ENCODE measurements around the gene KBTBD12.

The KBTBD12 gene

DNA sequence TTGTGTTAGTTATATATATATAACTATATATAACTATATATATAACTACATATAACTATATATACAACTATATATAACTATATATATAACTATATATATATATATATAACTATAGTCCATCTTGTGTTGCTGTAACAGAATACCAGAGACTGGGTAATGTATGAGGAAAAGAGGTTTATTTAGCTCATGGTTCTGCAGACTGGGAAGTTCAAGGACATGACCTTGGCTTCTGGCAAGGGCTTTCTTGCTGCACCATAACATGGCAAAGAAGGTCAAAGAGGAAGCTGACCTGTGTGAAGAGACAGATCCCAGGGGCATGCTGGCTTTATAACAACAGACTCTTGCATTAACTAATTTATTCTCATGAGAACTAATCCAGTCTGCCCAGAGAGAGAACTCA is 27.6 kb downstream of the KBTBD12 start:
- intact Hi-C loops (cut with DNase I) = no loop called here
- DNase-seq = no peak

DNA sequence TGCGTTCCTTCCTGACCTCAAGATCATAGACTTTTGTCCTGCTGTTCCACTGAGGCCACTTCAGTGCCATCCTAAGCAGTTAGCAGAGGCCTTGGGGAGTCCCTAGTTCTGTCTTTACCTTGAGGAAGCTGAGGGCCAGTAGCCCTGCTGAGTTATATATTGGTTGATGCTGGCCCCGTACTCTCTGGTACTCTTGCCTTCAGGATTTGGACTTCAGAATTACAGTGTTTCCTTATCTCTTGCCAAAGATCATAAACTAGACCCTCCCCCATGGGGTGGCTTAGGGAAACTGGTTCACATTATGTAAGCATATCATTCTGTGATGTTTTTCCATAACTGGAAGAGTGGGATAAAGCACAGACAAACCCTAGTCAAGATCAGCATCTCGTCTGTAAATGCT is 33.2 kb downstream of the KBTBD12 start:
- intact Hi-C loops (cut with DNase I) = no loop called here
- DNase-seq = no peak

GRCh38 chr3:127949446-127950055 is 34.5 kb downstream of the KBTBD12 start:
- intact Hi-C loops (cut with DNase I) = no loop called here
- no peak for DNase-seq

DNA sequence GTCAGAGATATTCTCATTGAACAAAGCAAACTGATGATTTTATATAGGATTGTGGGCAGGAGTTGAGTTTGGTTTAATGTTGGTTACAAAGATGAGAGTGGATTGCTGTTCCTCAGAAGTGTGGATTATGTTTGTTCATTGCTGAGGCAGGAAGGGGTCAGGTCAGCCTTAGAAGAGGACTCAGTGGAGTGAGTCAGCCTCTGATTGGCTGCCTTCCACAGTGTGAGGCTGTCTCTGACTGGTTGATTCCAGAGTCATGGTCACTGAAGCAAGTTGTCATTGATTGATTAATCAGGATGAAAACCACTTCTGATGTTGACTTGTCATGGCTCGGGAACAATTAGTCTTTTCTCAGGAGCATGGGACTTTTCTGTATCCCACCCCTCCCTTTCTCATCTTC is 36.2 kb downstream of the KBTBD12 start:
- intact Hi-C loops (cut with DNase I) = no loop called here
- DNase-seq = peak in 1 of 42 donors; percentile 60

- DNase-seq = no peak
- intact Hi-C loops (cut with DNase I) = no loop called here
These were observed 38.3 kb downstream of the KBTBD12 start for GRCh38 chr3:127953091-127954035.

- intact Hi-C loops (cut with DNase I) = no loop called here
- DNase-seq = peak in 29 of 42 donors; percentile 2 to 54 (median 27)
These were observed 39.6 kb downstream of the KBTBD12 start for GRCh38 chr3:127954640-127955039.

GRCh38 chr3:127955728-127956127 is 40.7 kb downstream of the KBTBD12 start:
- intact Hi-C loops (cut with DNase I) = no loop called here

DNA sequence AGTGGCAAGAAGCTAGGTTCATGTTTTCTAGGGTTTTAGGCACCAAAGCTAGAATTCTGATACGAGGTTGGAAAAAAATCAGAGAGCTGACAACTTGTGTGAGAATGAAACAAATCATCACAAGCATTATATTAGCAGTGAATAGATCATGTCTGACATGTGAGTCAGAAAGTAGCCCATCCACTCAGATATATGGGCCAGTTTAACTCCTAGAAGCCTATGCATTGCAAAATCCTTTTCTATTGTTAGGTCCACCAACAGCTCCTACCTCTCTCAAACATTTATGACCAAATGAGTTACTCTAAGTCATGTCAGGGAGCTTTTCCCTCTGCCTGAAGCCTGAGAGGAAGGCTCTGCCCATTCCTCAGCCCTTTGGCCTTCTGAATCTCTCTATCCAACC is 44.0 kb downstream of the KBTBD12 start:
- DNase-seq = no peak
- intact Hi-C loops (cut with DNase I) = no loop called here

More at GRCh38 chr3:127955728-127956127, 40.7 kb downstream of the KBTBD12 start:
- no peak for DNase-seq

DNA sequence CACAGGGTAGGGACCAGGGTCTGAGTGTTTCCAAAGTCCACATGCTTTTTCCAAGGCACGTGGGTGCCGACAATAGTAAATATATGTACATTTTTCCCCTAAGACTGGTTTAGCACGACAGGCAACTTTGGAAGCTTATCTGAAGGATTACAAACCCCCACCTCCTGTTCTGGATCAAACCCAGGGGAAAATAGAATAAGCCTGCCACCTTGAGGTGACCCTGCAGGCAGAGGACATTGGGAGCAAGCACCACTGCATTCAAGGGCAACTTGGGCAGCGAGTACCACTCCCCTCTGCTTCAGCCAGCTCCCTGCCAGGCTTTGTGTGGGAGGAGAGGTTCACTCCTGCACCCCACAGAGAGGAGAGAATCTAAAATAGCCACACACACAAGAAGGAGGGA is 44.8 kb downstream of the KBTBD12 start:
- intact Hi-C loops (cut with DNase I) = loop anchor here (5.0 kb wide), 1 partner anchor 308 kb away; no protein-coding TSS in a partner anchor
- DNase-seq = peak in 25 of 42 donors; percentile 10 to 66 (median 31)

DNA sequence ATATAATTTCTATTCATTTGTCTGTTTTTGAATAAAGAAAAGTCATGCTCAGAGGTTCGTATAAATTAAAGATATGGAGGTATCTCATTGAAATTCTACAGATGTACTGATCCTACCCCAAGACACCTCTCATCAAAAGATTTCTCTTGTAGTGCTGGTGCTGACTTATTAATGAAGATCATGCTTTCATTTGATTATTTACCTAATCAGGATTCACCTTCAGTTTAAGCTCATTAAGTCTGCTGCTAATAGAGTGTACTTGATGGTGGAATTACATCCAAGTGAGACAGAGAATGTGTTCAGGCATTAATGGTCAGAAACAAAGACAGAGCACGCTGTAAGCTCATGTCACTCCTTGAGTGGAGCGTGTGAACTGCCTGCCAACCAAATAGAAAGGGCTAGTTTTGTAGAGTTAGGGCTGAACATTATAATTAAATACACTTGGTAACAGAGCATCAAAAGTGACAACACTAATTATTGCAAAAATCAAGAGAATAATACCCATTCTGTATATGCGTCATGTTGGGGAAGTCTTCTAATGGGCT is 45.5 kb downstream of the KBTBD12 start:
- no peak for DNase-seq
- intact Hi-C loops (cut with DNase I) = loop anchor here (5.0 kb wide), 1 partner anchor 308 kb away; no protein-coding TSS in a partner anchor

GRCh38 chr3:127961124-127961523 is 46.1 kb downstream of the KBTBD12 start:
- intact Hi-C loops (cut with DNase I) = loop anchor here (5.0 kb wide), 1 partner anchor 309 kb away; no protein-coding TSS in a partner anchor
- peak in 3 of 42 donors; percentile 17 to 37 (median 20) for DNase-seq

- no peak for DNase-seq
These were observed 46.9 kb downstream of the KBTBD12 start for GRCh38 chr3:127961963-127962362.

DNA sequence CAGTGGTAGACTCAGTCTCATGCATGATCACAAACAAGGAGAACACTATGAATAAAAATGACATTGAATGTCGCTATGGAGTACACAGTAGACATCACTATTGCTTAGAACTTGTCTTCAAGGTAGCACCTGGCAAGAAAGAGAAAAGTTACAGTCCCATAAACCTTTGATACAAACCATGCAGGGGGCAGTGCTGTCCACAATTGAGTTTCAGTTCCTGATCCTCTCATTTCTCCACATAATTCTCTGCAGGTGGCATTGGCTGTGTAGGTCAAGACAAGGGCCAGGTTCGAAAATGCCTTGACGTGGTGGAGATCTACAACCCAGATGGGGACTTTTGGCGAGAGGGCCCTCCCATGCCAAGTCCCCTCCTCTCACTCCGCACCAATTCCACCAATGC is 47.9 kb downstream of the KBTBD12 start:
- no peak for DNase-seq
- intact Hi-C loops (cut with DNase I) = loop anchor here (5.0 kb wide), 1 partner anchor 311 kb away; no protein-coding TSS in a partner anchor

More at GRCh38 chr3:127961963-127962362, 46.9 kb downstream of the KBTBD12 start:
- intact Hi-C loops (cut with DNase I) = loop anchor here (5.0 kb wide), 1 partner anchor 310 kb away; no protein-coding TSS in a partner anchor

GRCh38 chr3:127964053-127964452 is 49.0 kb downstream of the KBTBD12 start:
- intact Hi-C loops (cut with DNase I) = loop anchor here (5.0 kb wide), 1 partner anchor 312 kb away; no protein-coding TSS in a partner anchor
- no peak for DNase-seq

DNA sequence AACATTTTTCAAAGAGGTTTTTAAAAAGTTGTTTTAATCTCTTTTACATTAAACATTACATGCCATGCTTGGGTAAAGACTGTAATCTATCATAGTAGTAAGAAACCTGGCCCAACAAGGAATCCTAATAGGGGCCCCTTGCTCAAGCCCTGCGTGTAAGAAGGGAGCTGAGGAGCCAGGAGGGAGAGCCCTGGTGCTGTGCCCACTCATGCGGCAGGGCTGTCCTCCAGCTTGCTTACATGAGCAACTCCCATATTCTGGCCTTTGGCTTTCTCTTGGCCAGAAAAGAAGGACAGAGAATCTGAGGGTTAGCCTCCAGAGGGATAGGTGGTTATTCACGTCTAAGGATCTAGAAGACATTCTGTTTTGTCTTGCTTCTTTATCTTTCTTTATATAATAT is 49.8 kb downstream of the KBTBD12 start:
- intact Hi-C loops (cut with DNase I) = loop anchor here (5.0 kb wide), 1 partner anchor 313 kb away; no protein-coding TSS in a partner anchor
- no peak for DNase-seq

- no peak for DNase-seq
- intact Hi-C loops (cut with DNase I) = no loop called here
These were observed 52.3 kb downstream of the KBTBD12 start for GRCh38 chr3:127967316-127967715.

GRCh38 chr3:127970966-127971592 is 56.0 kb downstream of the KBTBD12 start:
- peak in 30 of 42 donors; percentile 8 to 82 (median 56) for DNase-seq
- intact Hi-C loops (cut with DNase I) = no loop called here

- intact Hi-C loops (cut with DNase I) = no loop called here
- no peak for DNase-seq
These were observed 59.2 kb downstream of the KBTBD12 start for GRCh38 chr3:127974226-127974625.

Measured in head of caudate nucleus (tissue), 42 donors.